ELF-1 (cell line): ENCODE data around the gene HEXIM2.
"Not testable (repeated sequence)": the region's sequence is repeated elsewhere in the genome, so short reads cannot be mapped to it uniquely, and the experiment has no call there.

Experiments used
- DNase-seq: peaks from one replicate; pipeline ENCODE4 v3.0.0-alpha.2; 2016; ENCODE audit warnings: low read depth, low spot score

HEXIM2 gene

GRCh38 chr17:45168991-45169752 is 7.5 kb downstream of the HEXIM2 start:
- DNase-seq = peak; percentile 89

- DNase-seq = no peak
Measured at GRCh38 chr17:45170280-45170930, 8.7 kb downstream of the HEXIM2 start.

DNA sequence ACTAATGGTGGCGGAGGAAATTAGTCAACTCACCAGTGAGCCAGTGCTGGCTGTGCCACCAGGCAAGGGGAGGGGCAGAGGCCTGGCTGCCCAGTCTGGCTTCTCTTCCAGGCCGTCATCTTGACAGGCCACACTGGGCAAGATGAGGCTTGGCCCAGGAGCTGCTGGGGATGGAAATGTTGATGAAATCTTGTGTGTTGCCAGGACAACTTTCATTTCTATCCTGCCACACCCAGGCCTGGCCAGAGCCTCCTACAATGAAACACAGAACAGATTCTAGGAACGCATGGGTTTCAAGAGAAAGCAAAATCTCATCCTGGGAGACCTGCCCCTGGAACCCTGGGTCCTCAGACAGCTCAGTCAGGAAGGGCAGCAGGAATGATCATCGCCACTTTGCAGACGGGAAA is 9.3 kb downstream of the HEXIM2 start:
- DNase-seq = no peak

DNA sequence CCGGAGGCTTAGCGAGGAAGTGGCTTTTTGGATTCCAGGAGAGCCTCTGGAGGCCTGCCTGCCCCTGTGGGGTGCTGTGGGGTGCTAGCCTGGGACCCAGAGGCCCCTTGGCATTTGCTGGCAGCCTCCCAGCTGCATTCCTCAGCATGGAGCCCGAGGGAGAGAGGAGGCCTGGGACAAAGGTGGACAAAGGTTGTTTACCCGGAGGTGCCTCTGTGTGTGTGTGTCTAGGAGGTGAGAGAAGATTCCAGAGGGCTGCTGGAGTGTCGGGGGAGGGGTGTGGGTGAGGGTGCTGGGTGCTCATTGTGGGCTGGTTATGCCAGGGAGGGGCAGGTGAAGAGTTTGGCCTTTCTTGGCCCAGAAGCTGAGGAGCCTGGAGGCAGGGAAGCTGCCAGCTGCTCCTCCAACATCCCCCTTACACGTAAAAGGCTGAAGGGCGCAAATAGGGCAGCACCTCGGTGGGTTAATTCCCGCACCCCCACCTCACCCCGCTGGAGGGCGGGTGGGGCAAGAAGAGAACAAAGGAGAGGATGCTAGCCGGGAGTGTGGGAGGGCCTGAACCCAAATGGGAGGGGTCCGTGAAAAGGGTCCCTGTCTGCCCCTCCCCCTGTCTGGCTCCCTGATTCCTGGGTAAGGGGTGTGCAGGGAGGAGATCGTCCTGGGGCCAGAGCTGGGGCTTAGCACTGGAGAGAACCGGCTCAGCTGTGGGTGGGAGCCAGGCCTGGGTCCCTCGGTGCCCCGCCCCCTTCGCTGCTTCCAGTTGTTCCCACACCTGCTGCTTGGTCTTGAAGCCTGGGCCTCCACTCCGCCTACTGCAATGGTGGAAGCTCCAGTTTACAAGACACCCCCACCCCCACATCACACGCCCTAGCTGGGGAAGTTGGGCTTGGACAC is 9.9 kb downstream of the HEXIM2 start:
- peak; percentile 68 for DNase-seq

DNA sequence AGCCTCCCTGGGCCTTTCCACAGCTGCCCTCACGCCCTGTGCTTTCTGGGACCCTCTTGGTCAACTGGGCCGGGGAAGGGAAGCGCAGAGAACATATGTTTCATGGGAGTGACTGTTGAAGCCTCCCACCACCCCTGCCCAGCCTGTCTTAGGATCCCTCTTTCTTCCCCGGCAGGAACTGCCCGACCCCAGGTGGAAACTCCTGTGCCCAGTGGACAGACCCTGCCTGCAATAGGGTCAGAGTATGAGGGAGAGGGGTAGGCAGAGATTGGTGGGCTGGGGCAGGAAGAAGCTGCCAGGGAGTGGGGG is 10.5 kb downstream of the HEXIM2 start:
- no peak for DNase-seq

DNA sequence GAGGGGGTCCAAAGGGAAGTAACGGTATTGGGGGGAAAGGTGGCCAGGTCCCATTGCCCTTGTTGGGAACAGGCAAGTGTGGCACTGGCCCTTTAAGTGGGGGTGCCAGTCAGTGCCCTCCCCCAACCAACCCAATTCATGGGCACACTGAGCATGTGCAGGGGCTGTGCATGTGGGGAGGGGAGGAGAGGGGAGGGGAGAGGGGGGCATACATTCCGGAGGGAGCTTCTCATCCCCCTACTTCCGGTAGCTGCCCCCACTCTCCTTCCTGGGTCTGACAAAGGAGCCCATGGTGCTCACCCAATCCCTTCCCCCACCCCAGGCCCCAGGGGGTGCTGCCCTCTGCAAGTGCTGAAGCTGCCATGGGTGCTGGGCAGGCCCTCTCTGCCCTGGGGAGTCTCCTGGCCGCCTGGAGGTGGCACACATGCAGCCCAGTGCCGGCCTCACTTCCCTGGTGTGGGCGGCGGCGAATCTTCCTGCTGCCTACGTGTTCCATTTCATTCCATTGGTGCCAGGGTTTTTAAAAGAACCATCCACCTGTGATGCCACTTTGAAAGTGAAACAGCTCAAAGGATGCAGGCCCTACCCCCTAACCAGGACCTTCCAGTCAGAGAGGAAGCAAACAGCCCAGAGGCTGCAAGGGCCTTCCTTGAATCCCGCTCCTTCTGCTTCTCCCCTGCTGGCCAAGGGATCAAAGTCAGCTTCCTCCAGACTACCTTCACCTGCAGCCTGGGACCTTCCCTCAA is 11.0 kb downstream of the HEXIM2 start:
- DNase-seq = peak; percentile 35

DNA sequence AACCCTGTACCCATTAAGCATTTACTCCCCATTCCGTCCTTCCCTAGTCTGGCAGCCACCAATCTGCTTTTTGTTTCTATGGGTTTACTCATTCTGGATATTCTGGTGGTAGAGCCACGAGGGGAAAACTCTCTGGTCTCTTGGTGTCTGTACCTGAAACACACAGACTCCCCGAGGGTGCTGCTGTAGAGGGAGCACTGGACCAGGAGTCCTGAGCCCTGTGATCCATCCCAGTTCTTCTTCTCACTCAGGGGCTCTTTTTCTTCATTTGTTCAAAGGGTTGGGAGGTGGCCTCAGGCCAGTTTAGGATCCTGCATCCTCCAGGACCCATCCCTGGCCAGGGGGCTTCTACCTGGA is 14.1 kb downstream of the HEXIM2 start:
- DNase-seq = no peak

GRCh38 chr17:45177563-45177962 is 15.9 kb downstream of the HEXIM2 start:
- no peak for DNase-seq

- no peak for DNase-seq
Measured at GRCh38 chr17:45184144-45184543, 22.5 kb downstream of the HEXIM2 start.

DNA sequence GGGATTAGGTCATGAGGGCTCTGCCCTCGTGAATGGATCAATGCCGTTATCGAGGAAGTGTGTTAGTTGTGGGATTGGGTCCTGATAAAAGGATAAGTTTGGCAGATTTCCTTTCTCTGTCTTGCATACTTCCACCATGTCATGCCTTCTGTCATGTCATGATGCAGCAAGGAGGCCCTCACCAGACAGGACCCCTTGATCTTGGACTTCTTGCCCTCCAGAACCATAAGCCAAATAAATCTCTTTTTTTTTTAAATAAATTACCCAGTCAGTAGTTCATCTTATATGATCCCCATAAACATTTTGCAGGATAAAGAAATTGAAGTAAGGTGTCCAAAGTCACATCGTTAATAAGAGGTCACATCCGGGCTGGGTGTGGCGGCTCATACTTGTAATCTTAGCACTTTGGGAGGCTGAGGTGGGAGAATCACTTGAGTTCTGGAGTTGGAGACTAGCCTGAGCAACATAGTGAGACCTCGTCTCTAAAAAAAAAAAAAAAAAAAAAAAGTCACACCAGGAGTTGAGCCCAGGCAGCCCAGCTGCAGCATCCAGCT is 25.2 kb downstream of the HEXIM2 start:
- DNase-seq = no peak

DNA sequence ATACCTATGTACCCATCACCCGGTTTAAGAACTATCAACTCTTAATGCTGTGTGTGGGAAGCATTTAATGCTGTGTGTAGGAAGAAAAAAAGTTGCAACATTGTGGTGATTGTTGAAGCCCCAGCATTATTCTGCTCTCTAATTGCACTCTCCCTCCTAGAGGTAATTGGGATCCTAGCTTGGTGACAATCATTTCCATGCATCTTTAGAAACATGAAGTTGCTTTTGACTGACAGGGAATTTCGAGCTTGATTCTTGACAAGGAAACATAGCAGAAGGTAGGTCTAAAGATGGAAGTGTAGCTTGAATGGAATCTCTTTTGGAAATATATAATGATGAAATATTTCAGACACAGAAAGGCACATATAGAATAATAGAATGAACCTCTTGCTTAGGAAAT is 27.3 kb downstream of the HEXIM2 start:
- no peak for DNase-seq

DNA sequence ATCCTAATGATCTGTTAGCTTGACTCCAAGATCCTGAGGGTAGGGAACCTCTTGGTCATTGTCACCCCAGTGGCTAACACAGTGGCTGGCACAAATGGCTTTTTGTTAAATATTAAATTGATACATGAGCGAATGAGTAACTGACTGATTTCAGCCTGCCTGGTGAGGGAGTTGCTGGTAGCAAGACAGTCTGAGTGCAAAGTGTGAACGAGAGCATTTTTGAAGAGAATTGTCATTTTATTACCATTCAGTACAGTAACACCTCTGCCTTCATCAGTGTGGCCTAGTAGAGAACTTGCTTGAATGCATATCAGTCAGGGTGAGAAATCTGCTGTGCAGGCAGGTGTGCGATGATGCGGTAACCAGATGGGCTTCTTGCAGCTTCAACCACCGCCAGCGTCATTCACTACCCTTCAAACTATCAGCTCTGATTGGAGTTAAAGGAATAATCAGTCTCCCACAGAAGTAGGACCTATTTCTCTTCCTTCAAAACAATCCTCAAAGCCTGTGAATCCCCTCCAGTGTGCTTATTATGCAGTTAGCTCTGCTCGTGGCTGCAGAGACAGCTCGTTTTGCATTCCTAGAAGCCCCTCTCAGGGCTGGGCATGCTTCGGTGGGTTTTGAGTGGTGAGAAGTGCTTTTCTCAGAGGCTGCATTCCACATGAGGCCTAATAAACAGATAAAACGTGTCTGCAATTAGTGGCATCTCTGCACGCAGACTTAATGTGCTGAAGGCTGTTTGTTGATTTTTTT is 29.0 kb downstream of the HEXIM2 start:
- DNase-seq = no peak

- no peak for DNase-seq
Measured at GRCh38 chr17:45195424-45195823, 33.7 kb downstream of the HEXIM2 start.

- no peak for DNase-seq
Measured at GRCh38 chr17:45197108-45197507, 35.4 kb downstream of the HEXIM2 start.

DNA sequence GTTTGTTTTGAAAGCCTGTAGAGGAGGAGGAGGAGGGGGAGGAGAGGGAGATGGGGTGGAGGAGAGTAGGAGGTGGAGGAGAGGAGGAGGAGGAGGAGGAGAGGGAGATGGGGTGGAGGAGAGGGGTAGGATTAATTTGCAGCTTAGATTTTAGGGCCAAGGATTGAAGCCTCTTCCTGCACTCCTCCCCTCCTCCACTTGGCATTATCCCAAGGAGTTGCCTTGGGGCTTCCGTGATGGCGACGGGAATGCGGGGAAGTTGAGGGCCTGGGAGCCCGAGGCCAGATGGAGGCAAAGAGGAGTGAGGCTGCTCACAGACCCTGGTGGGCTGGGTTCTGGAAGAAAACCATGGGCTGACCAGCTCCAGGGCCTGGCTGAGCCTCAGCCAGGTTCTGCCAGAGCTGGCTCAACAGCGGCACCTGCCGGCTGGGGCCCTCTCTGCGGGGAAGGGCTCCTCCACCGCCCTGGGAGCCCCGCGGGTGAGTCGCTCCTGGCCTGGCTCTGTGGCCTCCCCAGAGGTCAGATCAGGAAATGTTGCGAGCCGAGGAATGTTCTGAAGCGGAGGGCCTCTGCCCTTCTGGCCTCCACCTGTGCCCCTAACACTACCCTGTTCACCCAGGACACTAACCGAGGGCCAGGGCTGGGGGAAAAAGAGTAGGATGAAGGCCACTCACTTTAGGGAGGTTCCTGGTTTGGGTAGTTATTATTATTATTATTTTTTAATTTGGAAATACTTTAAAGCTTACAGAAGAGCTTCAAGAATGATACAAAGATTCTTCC is 36.1 kb downstream of the HEXIM2 start:
- DNase-seq = peak; percentile 98

DNA sequence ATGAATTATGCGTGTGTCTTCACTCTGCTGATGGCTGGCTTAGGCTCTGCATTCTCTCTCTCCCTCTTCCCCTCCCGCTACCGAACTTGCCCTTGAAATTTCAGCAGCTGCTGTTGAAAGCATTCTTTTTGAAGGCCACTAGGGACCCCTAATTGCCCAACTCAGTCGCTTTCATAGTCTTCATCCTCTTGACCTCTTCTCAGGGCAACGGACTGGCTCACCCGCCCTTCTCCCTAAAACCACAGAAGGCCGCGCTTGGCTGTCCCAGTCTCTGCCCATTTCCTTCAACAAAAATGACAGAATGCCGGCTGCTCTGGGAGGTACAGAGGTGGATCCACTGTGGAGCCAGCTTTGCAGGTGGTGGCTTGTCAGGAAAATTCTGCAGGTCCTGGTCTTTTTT is 39.0 kb downstream of the HEXIM2 start:
- DNase-seq = no peak

DNA sequence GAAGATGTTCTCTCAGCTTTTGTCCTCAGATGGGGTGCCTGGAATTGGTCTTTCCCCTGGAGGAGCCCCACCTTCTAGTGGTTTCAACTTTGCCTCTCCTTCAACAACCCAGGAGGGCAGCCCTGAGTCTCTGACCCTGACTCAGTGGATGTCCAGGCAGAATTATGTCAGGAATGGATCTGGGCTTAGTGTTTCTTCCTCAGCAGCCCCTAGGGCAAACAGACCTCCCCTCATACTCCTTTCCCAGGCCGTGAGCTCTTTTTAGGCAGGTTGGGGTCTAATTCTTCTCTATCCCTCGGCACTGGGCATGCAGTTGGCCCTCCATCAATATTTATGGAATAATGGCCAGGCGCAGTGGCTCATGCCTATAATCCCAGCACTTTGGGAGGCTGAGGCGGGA is 39.8 kb downstream of the HEXIM2 start:
- DNase-seq = no peak

GRCh38 chr17:45201880-45202279 is 40.2 kb downstream of the HEXIM2 start:
- DNase-seq = not testable (repeated sequence)

DNA sequence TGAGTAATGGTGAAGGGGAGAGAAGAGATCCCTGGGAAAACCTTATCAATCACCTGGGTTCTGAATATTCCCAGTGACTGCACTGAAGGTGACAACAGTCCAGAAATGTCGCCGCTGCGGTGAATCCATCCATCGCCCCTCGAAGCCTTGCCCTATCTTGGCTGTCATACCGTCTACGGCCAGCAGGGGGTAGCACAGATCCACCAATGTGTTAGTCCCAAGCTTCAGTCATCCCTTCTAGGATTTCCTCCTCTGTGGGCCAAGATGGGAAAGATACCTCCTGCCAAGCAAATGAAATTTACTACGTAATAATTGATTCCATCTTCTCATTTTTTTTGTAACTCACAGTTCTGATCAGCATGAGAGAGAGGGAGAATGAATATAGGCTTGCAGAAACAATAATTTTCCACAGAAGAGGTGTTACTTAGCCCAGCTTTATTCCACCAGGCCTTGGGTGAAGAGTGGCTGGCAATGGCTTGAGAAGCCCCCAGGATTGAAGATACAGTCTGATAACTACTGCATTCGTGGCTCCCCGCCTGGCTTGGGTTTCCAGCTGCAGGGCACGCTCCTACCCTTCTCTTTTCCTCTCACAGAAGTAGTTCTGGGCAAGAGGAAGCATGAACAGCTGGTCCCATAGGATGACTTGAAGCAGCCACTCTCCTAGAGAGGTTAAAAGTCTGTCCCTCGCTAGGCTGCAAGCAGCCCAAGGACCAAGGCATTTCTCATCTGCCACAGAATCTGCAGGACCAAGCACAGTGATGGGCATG is 57.4 kb downstream of the HEXIM2 start:
- DNase-seq = peak; percentile 82
